Effector memory CD4-positive, alpha-beta T cell (primary cell): ENCODE data around the gene MPPED1.

Experiments used
- DNase-seq, 3 donors: peaks; one replicate each; pipeline ENCODE4 v3.0.0-alpha.2; 2020
- H3K27ac ChIP-seq: 2 replicates; pipeline ENCODE4 v1.7.0; 2013; ENCODE audit warnings: mild to moderate bottlenecking, low read length, moderate library complexity; ENCODE audit not compliant: insufficient read depth, poor library complexity, severe bottlenecking
- H3K27me3 ChIP-seq: replicated peaks from 2 replicates; pipeline ENCODE4 v1.7.0; 2013; ENCODE audit warnings: mild to moderate bottlenecking, low read length; ENCODE audit not compliant: insufficient read depth, control insufficient read depth, poor library complexity, severe bottlenecking
- H3K36me3 ChIP-seq: 2 replicates; pipeline ENCODE4 v1.7.0; 2013; ENCODE audit warnings: mild to moderate bottlenecking, low read length, moderate library complexity; ENCODE audit not compliant: control insufficient read depth, insufficient read depth
- H3K4me1 ChIP-seq: 2 replicates; pipeline ENCODE4 v1.7.0; 2013; ENCODE audit warnings: low read length, mild to moderate bottlenecking; ENCODE audit not compliant: control insufficient read depth, insufficient read depth, poor library complexity, severe bottlenecking
- H3K4me3 ChIP-seq: 2 replicates; pipeline ENCODE4 v1.7.0; 2013; ENCODE audit warnings: low read length, low read depth, mild to moderate bottlenecking; ENCODE audit not compliant: insufficient read depth, poor library complexity, severe bottlenecking
- H3K9me3 ChIP-seq: 2 replicates; pipeline ENCODE4 v1.7.0; 2013; ENCODE audit warnings: mild to moderate bottlenecking, low read length, moderate library complexity; ENCODE audit not compliant: control insufficient read depth

Gene MPPED1

GRCh38 chr22:43437871-43438475, 26.2 kb downstream of the MPPED1 start:
- no peak overlapping the region for H3K27ac ChIP-seq
- H3K9me3 ChIP-seq, result no peaks in the 10 kb centered on the region
- H3K4me3 ChIP-seq, result no peak overlapping the region
- no peaks in the 10 kb centered on the region for H3K36me3 ChIP-seq
- DNase-seq, result no peak
- H3K4me1 ChIP-seq, result no peaks in the 10 kb centered on the region
- no peaks in the 10 kb centered on the region for H3K27me3 ChIP-seq

- Histone ChIP-seq H3K27me3 (no peaks in the 10 kb centered on the region), H3K9me3 (no peaks in the 10 kb centered on the region), H3K27ac (no peak overlapping the region), H3K4me1 (no peaks in the 10 kb centered on the region), H3K36me3 (no peaks in the 10 kb centered on the region), H3K4me3 (no peak overlapping the region)
- no peak for DNase-seq
Observed at GRCh38 chr22:43438666-43439347, 27.0 kb downstream of the MPPED1 start.

DNA sequence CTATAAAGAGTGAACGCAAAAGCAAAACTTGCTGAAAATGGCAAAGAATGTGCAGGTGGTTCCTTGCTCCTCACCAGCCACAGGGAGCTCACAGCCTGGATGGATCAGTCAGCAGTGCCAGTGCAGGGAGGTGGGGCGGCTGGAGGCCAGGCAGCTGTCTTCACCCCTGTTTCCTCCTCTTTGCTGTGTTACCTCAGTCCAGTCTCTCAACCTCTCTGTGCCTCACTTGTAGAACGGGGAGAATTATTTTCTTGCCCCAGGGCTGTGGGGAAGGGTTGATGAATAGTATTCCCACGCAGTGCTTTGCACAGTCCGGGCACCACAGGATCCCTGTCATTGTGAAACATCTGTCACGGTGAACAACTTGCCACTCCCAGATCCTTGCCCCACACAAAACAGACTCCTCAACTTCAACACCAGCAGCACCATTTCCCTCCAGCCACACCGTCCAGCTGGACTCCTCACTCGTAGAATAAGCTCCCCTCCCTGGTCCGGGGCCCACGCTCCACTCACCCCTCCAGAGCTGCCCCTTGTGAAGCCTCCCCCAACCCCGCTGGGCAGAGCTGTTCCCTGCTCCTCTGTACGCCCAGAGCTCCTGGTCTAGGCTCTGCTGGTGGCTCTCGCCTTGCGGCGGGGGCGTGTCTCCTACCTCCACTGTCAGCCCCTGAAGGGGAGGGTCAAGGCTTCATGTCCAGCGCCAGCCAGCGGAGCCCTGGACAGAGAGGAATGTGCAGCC, 27.7 kb downstream of the MPPED1 start:
- no peak overlapping the region for H3K27ac ChIP-seq
- no peaks in the 10 kb centered on the region for H3K9me3 ChIP-seq
- no peaks in the 10 kb centered on the region for H3K4me1 ChIP-seq
- DNase-seq, result no peak
- H3K4me3 ChIP-seq, result no peak overlapping the region
- no peaks in the 10 kb centered on the region for H3K36me3 ChIP-seq
- no peaks in the 10 kb centered on the region for H3K27me3 ChIP-seq

GRCh38 chr22:43440104-43440387, 28.2 kb downstream of the MPPED1 start:
- Histone ChIP-seq H3K27me3 (no peaks in the 10 kb centered on the region), H3K4me3 (no peak overlapping the region)
- DNase-seq, result no peak

DNA sequence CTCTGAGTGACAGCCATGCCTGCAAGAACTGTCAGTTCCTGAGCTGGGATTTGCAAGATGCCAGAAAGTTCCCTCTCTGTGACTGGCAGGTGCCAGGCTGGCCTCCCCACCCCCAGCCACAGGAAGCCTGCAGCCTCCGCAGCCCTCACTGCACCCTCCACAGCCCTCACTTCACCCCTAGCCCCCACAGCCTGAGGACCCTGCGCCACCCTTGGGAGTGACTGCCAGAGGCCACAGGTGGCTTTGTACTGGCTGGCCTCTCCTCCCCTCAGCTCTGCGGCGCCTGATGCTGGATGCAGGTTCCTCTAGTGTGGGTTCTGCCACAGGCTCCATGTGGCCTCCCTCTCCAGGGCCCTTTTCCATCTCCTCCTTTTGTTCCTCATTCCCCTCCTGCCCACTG, 28.7 kb downstream of the MPPED1 start:
- Histone ChIP-seq H3K36me3 (no peaks in the 10 kb centered on the region), H3K27ac (no peak overlapping the region), H3K9me3 (no peaks in the 10 kb centered on the region)

More at GRCh38 chr22:43440104-43440387, 28.2 kb downstream of the MPPED1 start:
- Histone ChIP-seq H3K4me1 (no peaks in the 10 kb centered on the region), H3K36me3 (no peaks in the 10 kb centered on the region), H3K9me3 (no peaks in the 10 kb centered on the region), H3K27ac (no peak overlapping the region)

GRCh38 chr22:43441216-43441615, 29.4 kb downstream of the MPPED1 start:
- Histone ChIP-seq H3K27me3 (no peaks in the 10 kb centered on the region), H3K36me3 (no peaks in the 10 kb centered on the region), H3K27ac (no peak overlapping the region), H3K4me3 (no peak overlapping the region), H3K9me3 (no peaks in the 10 kb centered on the region), H3K4me1 (no peaks in the 10 kb centered on the region)
- DNase-seq, result no peak

More for the DNA sequence above, 28.7 kb downstream of the MPPED1 start:
- Histone ChIP-seq H3K4me3 (no peak overlapping the region), H3K27me3 (no peaks in the 10 kb centered on the region), H3K4me1 (no peaks in the 10 kb centered on the region)
- no peak for DNase-seq

DNA sequence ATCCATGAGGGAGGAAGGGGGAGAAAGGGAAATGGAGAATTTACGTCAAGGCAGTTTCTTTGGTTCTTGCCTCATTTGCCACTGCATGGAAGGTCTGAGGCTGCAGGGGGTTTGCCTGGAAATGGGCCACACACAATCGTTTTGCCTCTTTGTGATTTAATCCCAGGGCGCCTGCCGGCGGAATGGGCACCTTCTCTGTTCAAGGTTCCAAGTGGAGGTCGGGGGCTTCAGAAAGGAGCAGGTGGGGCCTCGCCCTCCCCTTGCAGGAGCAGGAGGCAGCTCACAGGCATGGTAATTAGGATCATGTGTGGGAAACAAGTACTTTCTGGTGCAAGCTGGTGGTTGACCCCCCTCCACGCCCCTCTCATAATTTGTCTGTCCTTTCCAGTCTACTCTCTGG, 29.9 kb downstream of the MPPED1 start:
- Histone ChIP-seq H3K27me3 (no peaks in the 10 kb centered on the region), H3K4me3 (no peak overlapping the region), H3K9me3 (no peaks in the 10 kb centered on the region), H3K27ac (no peak overlapping the region), H3K36me3 (no peaks in the 10 kb centered on the region), H3K4me1 (no peaks in the 10 kb centered on the region)
- no peak for DNase-seq

- no peak for DNase-seq
- H3K27ac ChIP-seq, result no peak overlapping the region
- no peaks in the 10 kb centered on the region for H3K9me3 ChIP-seq
- no peaks in the 10 kb centered on the region for H3K36me3 ChIP-seq
- no peaks in the 10 kb centered on the region for H3K4me1 ChIP-seq
- no peak overlapping the region for H3K4me3 ChIP-seq
- H3K27me3 ChIP-seq, result no peaks in the 10 kb centered on the region
Observed at GRCh38 chr22:43442386-43443151, 30.8 kb downstream of the MPPED1 start.

- H3K9me3 ChIP-seq, result no peaks in the 10 kb centered on the region
- no peaks in the 10 kb centered on the region for H3K36me3 ChIP-seq
- H3K4me1 ChIP-seq, result no peaks in the 10 kb centered on the region
- no peak overlapping the region for H3K4me3 ChIP-seq
- no peak for DNase-seq
- no peak overlapping the region for H3K27ac ChIP-seq
- no peaks in the 10 kb centered on the region for H3K27me3 ChIP-seq
Observed at GRCh38 chr22:43443152-43443471, 31.3 kb downstream of the MPPED1 start.
